ENCODE results near the gene WSCD2. TPM values are rescaled to one million over a fixed set of nuclear protein-coding genes. Genes with fewer than 3 reads are reported as not detected.

Gene WSCD2
- total RNA-seq, 3 donors from 2014 or later: 0.33 to 0.48 (median 0.44) TPM

GRCh38 chr12:108285016-108285415 lies 155.9 kb downstream of the WSCD2 start:
- Histone ChIP-seq H3K4me3 (no peak overlapping the region), H3K4me1 (peaks cover 5 to 8% of the 10 kb centered on the region in 2 donors), H3K27ac (no peak overlapping the region), H3K27me3 (no peaks in the 10 kb centered on the region), H3K36me3 (no peaks in the 10 kb centered on the region), H3K9me3 (no peaks in the 10 kb centered on the region)
- DNase-seq (ENCODE audit: low spot score in 2 of 2): no peak
- TF ChIP-seq CTCF (IDR thresholded peaks at IDR 0.05) (no peak), POLR2AphosphoS5 (IDR thresholded peaks at IDR 0.05) (no peak), POLR2A (IDR thresholded peaks at IDR 0.05) (no peak)
- intact Hi-C loops (cut with DNase I; ENCODE audit: low total_unique reads): no loop called here

DNA sequence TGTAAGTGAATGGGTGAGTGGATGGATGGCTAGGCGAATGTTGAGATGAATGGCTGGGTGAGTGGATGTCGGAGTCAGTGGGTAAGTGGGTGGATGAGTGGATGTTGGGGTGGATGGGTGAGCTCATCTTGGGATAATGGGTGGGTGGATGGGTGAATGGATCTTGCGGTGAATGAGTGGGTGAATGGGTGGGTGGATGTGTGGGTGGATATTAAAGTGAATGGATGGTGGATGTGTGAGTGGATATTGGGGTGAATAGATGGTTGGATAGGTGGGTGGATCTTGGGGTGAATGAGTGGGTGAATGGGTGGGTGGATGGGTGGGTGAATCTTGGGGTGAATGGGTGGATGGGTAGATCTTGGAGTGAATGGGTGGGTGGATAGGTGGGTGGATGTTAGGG lies 158.1 kb downstream of the WSCD2 start:
- no peaks in the 10 kb centered on the region for H3K36me3 ChIP-seq
- no peak for DNase-seq (ENCODE audit: low spot score in 2 of 2)
- intact Hi-C loops (cut with DNase I; ENCODE audit: low total_unique reads): no loop called here
- H3K4me3 ChIP-seq: no peak overlapping the region
- peaks cover 5 to 8% of the 10 kb centered on the region in 2 donors for H3K4me1 ChIP-seq
- TF ChIP-seq POLR2A (IDR thresholded peaks at IDR 0.05): no peak
- TF ChIP-seq CTCF (IDR thresholded peaks at IDR 0.05): no peak
- no peak for TF ChIP-seq POLR2AphosphoS5 (IDR thresholded peaks at IDR 0.05)
- no peaks in the 10 kb centered on the region for H3K27me3 ChIP-seq
- H3K27ac ChIP-seq: no peak overlapping the region
- no peaks in the 10 kb centered on the region for H3K9me3 ChIP-seq

- TF ChIP-seq POLR2A (IDR thresholded peaks at IDR 0.05) (no peak), CTCF (IDR thresholded peaks at IDR 0.05) (no peak), POLR2AphosphoS5 (IDR thresholded peaks at IDR 0.05) (peak; percentile 70 to 88 (median 73))
- H3K27ac ChIP-seq: peak overlapping the region; percentile 85 to 92
- H3K4me1 ChIP-seq: peaks cover 5 to 8% of the 10 kb centered on the region in 2 donors
- H3K9me3 ChIP-seq: no peaks in the 10 kb centered on the region
- intact Hi-C loops (cut with DNase I; ENCODE audit: low total_unique reads): no loop called here
- peak overlapping the region in 1 of 3 donors; percentile 23 for H3K4me3 ChIP-seq
- DNase-seq (ENCODE audit: low spot score in 2 of 2): peak in 1 of 2 donors; percentile 91
- no peaks in the 10 kb centered on the region for H3K36me3 ChIP-seq
- H3K27me3 ChIP-seq: no peaks in the 10 kb centered on the region
These were observed 160.5 kb downstream of the WSCD2 start for GRCh38 chr12:108289350-108290161.

- no peak for DNase-seq (ENCODE audit: low spot score in 2 of 2)
- no peaks in the 10 kb centered on the region for H3K36me3 ChIP-seq
- intact Hi-C loops (cut with DNase I; ENCODE audit: low total_unique reads): no loop called here
- no peak overlapping the region for H3K27ac ChIP-seq
- no peak overlapping the region for H3K4me3 ChIP-seq
- no peaks in the 10 kb centered on the region for H3K27me3 ChIP-seq
- H3K4me1 ChIP-seq: no peaks in the 10 kb centered on the region
- no peaks in the 10 kb centered on the region for H3K9me3 ChIP-seq
- no peak for TF ChIP-seq POLR2A (IDR thresholded peaks at IDR 0.05)
These were observed 166.6 kb downstream of the WSCD2 start for GRCh38 chr12:108295641-108296040.

DNA sequence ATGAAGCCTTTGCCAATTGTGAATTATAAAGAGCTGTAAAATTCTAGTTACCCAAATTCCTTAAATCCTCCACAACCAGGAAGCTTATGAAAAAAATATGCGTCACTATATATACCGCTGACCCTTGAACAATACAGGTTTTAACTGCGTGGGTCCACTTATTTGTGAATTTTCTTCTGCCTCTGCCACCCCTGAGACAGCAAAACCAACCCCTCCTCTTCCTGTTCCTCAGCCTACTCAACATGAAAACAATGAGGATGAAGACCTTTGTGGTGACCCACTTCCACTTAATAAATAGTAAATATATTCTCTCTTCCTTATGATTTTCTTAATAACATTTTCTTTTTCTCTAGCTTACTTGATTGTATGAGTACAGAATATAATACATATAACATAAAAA lies 167.9 kb downstream of the WSCD2 start:
- H3K27ac ChIP-seq: no peak overlapping the region
- H3K27me3 ChIP-seq: no peaks in the 10 kb centered on the region
- H3K9me3 ChIP-seq: no peaks in the 10 kb centered on the region
- no peak for DNase-seq (ENCODE audit: low spot score in 2 of 2)
- intact Hi-C loops (cut with DNase I; ENCODE audit: low total_unique reads): no loop called here
- H3K4me3 ChIP-seq: no peak overlapping the region
- no peak for TF ChIP-seq POLR2AphosphoS5 (IDR thresholded peaks at IDR 0.05)
- no peak for TF ChIP-seq POLR2A (IDR thresholded peaks at IDR 0.05)
- TF ChIP-seq CTCF (IDR thresholded peaks at IDR 0.05): no peak
- no peaks in the 10 kb centered on the region for H3K36me3 ChIP-seq
- no peaks in the 10 kb centered on the region for H3K4me1 ChIP-seq

Data from breast epithelium (tissue), 4 donors.